NCI-H446 treated with DMSO at 0.1 percent for 48 hours (cell line): ENCODE measurements around the gene ADCYAP1R1.

Experiments
- DNase-seq: peaks from one replicate; lab custom pipeline; 2025; lab: John Stamatoyannopoulos, UW

Gene ADCYAP1R1

GRCh38 chr7:31043051-31043471 lies 9.0 kb upstream of the ADCYAP1R1 start:
- no peak for DNase-seq

GRCh38 chr7:31044529-31044928 lies 7.6 kb upstream of the ADCYAP1R1 start:
- DNase-seq = no peak

GRCh38 chr7:31046723-31047122 lies 5.4 kb upstream of the ADCYAP1R1 start:
- no peak for DNase-seq

- no peak for DNase-seq
Observed at GRCh38 chr7:31047313-31048146, 4.6 kb upstream of the ADCYAP1R1 start.

- no peak for DNase-seq
Observed at GRCh38 chr7:31049005-31049765, 2.9 kb upstream of the ADCYAP1R1 start.

GRCh38 chr7:31052487-31052840 lies 356 bp downstream of the ADCYAP1R1 start:
- no peak for DNase-seq

- no peak for DNase-seq
Observed at GRCh38 chr7:31052841-31053601, 913 bp downstream of the ADCYAP1R1 start.

- no peak for DNase-seq
Observed at GRCh38 chr7:31053986-31054385, 1.9 kb downstream of the ADCYAP1R1 start.

GRCh38 chr7:31054608-31055278 lies 2.6 kb downstream of the ADCYAP1R1 start:
- no peak for DNase-seq

- DNase-seq = no peak
Observed at GRCh38 chr7:31055471-31055870, 3.4 kb downstream of the ADCYAP1R1 start.

GRCh38 chr7:31056775-31057346 lies 4.8 kb downstream of the ADCYAP1R1 start:
- DNase-seq = no peak

GRCh38 chr7:31058122-31058521 lies 6.0 kb downstream of the ADCYAP1R1 start:
- DNase-seq = no peak

GRCh38 chr7:31058688-31059087 lies 6.6 kb downstream of the ADCYAP1R1 start:
- no peak for DNase-seq

- no peak for DNase-seq
Observed at GRCh38 chr7:31059551-31059950, 7.4 kb downstream of the ADCYAP1R1 start.

GRCh38 chr7:31061185-31061584 lies 9.1 kb downstream of the ADCYAP1R1 start:
- no peak for DNase-seq

- no peak for DNase-seq
Observed at GRCh38 chr7:31062746-31063435, 10.8 kb downstream of the ADCYAP1R1 start.

GRCh38 chr7:31065021-31065593 lies 13.0 kb downstream of the ADCYAP1R1 start:
- no peak for DNase-seq

GRCh38 chr7:31065840-31066239 lies 13.7 kb downstream of the ADCYAP1R1 start:
- DNase-seq = no peak

GRCh38 chr7:31066516-31067130 lies 14.5 kb downstream of the ADCYAP1R1 start:
- peak; percentile 86 for DNase-seq

GRCh38 chr7:31067491-31067890 lies 15.4 kb downstream of the ADCYAP1R1 start:
- DNase-seq = no peak
